Measurements from ENCODE around the gene ANTXR1.

The ANTXR1 gene

DNA sequence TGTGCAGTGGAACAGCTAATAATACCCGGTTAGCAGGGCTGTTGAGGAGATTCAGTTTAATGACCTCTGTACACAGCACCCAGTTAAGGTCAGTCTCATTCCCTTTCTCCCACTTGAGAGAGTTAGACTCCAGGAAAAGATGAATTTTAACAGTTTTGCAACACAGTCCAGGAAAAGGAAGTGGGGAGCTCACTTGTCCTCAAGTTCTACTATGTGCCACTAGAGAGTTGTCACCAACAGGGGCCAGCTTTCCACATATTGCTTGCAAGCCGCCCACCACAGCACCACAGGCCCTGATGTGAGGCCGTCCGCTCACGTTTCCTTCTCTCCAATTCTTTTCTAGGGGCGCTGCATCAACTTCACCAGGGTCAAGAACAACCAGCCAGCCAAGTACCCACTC, 231.9 kb downstream of the ANTXR1 start:
- H3K27ac ChIP-seq (ENCODE audit: low read length), result no peak overlapping the region
- H4K20me1 ChIP-seq (ENCODE audit: insufficient read depth, low read length), result no peaks in the 10 kb centered on the region
- no peaks in the 10 kb centered on the region for H3K9me3 ChIP-seq (ENCODE audit: insufficient read depth, low read length)
- H2AFZ ChIP-seq (ENCODE audit: low read depth, low read length), result no peak overlapping the region
- no peak overlapping the region for H3K4me2 ChIP-seq (ENCODE audit: low read length)
- H3K27me3 ChIP-seq (ENCODE audit: low read depth, low read length), result peaks cover 34% of the 10 kb centered on the region
- TF ChIP-seq, protein P1, sequence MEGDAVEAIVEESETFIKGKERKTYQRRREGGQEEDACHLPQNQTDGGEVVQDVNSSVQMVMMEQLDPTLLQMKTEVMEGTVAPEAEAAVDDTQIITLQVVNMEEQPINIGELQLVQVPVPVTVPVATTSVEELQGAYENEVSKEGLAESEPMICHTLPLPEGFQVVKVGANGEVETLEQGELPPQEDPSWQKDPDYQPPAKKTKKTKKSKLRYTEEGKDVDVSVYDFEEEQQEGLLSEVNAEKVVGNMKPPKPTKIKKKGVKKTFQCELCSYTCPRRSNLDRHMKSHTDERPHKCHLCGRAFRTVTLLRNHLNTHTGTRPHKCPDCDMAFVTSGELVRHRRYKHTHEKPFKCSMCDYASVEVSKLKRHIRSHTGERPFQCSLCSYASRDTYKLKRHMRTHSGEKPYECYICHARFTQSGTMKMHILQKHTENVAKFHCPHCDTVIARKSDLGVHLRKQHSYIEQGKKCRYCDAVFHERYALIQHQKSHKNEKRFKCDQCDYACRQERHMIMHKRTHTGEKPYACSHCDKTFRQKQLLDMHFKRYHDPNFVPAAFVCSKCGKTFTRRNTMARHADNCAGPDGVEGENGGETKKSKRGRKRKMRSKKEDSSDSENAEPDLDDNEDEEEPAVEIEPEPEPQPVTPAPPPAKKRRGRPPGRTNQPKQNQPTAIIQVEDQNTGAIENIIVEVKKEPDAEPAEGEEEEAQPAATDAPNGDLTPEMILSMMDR (IDR thresholded peaks at IDR 0.05; ENCODE audit: low read depth, low read length), result no peak
- no peak for TF ChIP-seq EZH2phosphoT487 (IDR thresholded peaks at IDR 0.05; ENCODE audit: low read depth)
- H3K9ac ChIP-seq (ENCODE audit: low read length), result no peak overlapping the region
- no peak overlapping the region for H3K4me3 ChIP-seq (ENCODE audit: low read length)
- H3K36me3 ChIP-seq (replicated peaks; ENCODE audit: low read depth, low read length), result no peaks in the 10 kb centered on the region
- H3K4me1 ChIP-seq (ENCODE audit: low read length), result no peaks in the 10 kb centered on the region
- H3K79me2 ChIP-seq (ENCODE audit: low read length), result no peaks in the 10 kb centered on the region

GRCh38 chr2:69247583-69247982, 234.6 kb downstream of the ANTXR1 start:
- Histone ChIP-seq H3K9ac (ENCODE audit: low read length) (no peak overlapping the region), H3K9me3 (ENCODE audit: insufficient read depth, low read length) (no peaks in the 10 kb centered on the region), H3K36me3 (replicated peaks; ENCODE audit: low read depth, low read length) (no peaks in the 10 kb centered on the region), H4K20me1 (ENCODE audit: insufficient read depth, low read length) (no peaks in the 10 kb centered on the region), H3K4me3 (ENCODE audit: low read length) (no peak overlapping the region), H3K27me3 (ENCODE audit: low read depth, low read length) (peaks cover 36% of the 10 kb centered on the region), H2AFZ (ENCODE audit: low read depth, low read length) (no peak overlapping the region), H3K27ac (ENCODE audit: low read length) (no peak overlapping the region), H3K79me2 (ENCODE audit: low read length) (no peaks in the 10 kb centered on the region), H3K4me2 (ENCODE audit: low read length) (no peak overlapping the region), H3K4me1 (ENCODE audit: low read length) (no peaks in the 10 kb centered on the region)
- TF ChIP-seq, protein P1 (IDR thresholded peaks at IDR 0.05; ENCODE audit: low read depth, low read length), result no peak
- TF ChIP-seq EZH2phosphoT487 (IDR thresholded peaks at IDR 0.05; ENCODE audit: low read depth), result no peak

DNA sequence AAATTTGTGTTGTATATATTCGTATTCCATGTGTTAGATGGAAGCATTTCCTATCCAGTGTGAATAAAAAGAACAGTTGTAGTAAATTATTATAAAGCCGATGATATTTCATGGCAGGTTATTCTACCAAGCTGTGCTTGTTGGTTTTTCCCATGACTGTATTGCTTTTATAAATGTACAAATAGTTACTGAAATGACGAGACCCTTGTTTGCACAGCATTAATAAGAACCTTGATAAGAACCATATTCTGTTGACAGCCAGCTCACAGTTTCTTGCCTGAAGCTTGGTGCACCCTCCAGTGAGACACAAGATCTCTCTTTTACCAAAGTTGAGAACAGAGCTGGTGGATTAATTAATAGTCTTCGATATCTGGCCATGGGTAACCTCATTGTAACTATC, 235.3 kb downstream of the ANTXR1 start:
- H3K4me2 ChIP-seq (ENCODE audit: low read length), result no peak overlapping the region
- TF ChIP-seq, protein P1 (IDR thresholded peaks at IDR 0.05; ENCODE audit: low read depth, low read length), result no peak
- no peak for TF ChIP-seq EZH2phosphoT487 (IDR thresholded peaks at IDR 0.05; ENCODE audit: low read depth)

DNA sequence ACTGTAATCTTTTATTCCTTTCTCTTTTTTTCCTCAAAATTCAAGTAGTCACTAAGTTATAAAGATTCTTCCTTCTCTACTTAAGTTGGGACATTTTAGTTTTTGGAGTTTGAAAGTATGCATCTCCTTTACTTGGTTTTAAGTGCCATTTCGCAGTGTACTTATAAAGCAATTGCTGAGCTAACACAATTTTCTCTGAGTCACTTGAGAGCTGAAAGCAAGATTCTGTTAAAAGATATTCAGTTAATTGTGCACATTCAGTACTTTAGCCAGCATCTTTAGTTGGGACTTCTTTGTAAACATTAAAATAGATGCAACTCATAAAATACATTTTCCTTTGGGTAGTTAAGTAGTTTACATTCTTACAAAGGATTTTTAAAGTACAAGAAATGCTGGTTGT, 238.0 kb downstream of the ANTXR1 start:
- peaks cover 32% of the 10 kb centered on the region for H3K27me3 ChIP-seq (ENCODE audit: low read depth, low read length)
- no peak for TF ChIP-seq EZH2phosphoT487 (IDR thresholded peaks at IDR 0.05; ENCODE audit: low read depth)
- TF ChIP-seq, protein P1 (IDR thresholded peaks at IDR 0.05; ENCODE audit: low read depth, low read length), result no peak
- H3K36me3 ChIP-seq (replicated peaks; ENCODE audit: low read depth, low read length), result no peaks in the 10 kb centered on the region
- no peak overlapping the region for H2AFZ ChIP-seq (ENCODE audit: low read depth, low read length)
- H3K27ac ChIP-seq (ENCODE audit: low read length), result no peak overlapping the region
- no peak overlapping the region for H3K9ac ChIP-seq (ENCODE audit: low read length)
- no peaks in the 10 kb centered on the region for H3K4me1 ChIP-seq (ENCODE audit: low read length)
- H3K9me3 ChIP-seq (ENCODE audit: insufficient read depth, low read length), result no peaks in the 10 kb centered on the region
- no peaks in the 10 kb centered on the region for H3K79me2 ChIP-seq (ENCODE audit: low read length)
- H4K20me1 ChIP-seq (ENCODE audit: insufficient read depth, low read length), result no peaks in the 10 kb centered on the region
- no peak overlapping the region for H3K4me2 ChIP-seq (ENCODE audit: low read length)
- H3K4me3 ChIP-seq (ENCODE audit: low read length), result no peak overlapping the region

More for the DNA sequence above, 235.3 kb downstream of the ANTXR1 start:
- no peaks in the 10 kb centered on the region for H3K36me3 ChIP-seq (replicated peaks; ENCODE audit: low read depth, low read length)
- H4K20me1 ChIP-seq (ENCODE audit: insufficient read depth, low read length), result no peaks in the 10 kb centered on the region
- no peak overlapping the region for H2AFZ ChIP-seq (ENCODE audit: low read depth, low read length)
- peaks cover 32% of the 10 kb centered on the region for H3K27me3 ChIP-seq (ENCODE audit: low read depth, low read length)
- no peaks in the 10 kb centered on the region for H3K9me3 ChIP-seq (ENCODE audit: insufficient read depth, low read length)
- H3K27ac ChIP-seq (ENCODE audit: low read length), result no peak overlapping the region
- H3K4me1 ChIP-seq (ENCODE audit: low read length), result no peaks in the 10 kb centered on the region
- H3K9ac ChIP-seq (ENCODE audit: low read length), result no peak overlapping the region
- H3K4me3 ChIP-seq (ENCODE audit: low read length), result no peak overlapping the region
- H3K79me2 ChIP-seq (ENCODE audit: low read length), result no peaks in the 10 kb centered on the region
